HG02884 (cell line): ENCODE results near the gene KCNB1.

ENCODE experiments used
- ATAC-seq: cut with Tn5 transposase; IDR thresholded peaks from one replicate; pipeline ENCODE4 v1.9.1; 2021; ENCODE audit warnings: mild to moderate bottlenecking, moderate library complexity; ENCODE audit not compliant: unreplicated experiment

KCNB1 gene

DNA sequence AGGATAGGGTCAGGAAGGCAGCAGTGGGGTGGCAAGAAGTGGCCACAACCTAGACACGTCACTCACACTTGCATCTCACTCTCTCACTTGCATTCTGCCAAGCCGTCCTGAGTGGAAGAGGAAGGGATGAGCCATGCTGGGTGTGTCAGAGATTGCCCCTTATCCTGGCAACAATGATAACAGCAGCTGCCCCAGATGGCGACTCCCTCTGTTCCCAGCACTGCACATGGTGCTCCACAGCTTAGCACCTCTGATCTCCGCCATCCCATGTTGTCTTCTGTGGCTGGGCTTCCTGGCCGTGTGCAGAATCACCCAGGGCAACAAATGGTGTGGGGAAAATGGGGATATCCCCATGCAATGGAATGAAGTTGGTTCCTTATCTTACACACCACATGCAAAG lies 11.1 kb downstream of the KCNB1 start:
- no peak for ATAC-seq

DNA sequence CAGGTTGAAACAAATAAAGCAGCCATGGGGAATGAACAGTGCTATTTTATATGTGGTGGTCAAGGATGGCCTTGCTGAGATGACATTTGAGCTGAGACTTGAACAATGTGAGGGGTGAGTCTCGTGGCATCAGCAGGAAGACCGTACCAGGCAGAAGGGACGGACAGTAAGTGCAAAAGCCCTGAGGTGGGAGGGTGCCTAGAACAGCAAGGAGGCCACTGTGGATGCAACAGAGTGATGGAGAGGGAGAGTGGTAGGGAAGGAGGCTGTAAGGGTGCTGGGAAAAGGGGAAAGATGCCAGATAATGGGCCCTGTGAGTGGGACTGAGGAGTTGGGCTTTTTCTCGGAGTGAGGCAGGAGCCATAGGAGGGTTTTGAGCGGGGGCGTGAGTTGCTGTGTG lies 11.5 kb downstream of the KCNB1 start:
- ATAC-seq, result no peak

DNA sequence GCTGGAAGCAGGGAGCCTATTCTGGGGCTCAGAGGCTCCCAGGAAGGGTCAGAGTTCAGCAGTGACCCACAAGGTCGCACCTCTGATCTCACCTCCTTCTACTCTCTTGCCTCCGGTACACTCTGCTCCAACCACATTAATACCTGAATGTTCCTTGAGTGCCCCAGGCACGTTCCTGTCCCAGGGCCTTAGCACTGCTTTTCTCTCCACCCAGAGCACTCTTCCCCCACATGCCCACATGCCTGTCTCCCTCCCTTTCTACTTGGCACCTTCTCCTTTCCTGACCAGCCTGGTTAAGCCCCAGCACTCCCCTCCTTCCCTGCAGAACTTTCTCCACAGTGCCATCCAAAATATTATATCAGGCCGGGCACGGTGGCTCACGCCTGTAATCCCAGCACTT lies 13.4 kb downstream of the KCNB1 start:
- ATAC-seq, result no peak

DNA sequence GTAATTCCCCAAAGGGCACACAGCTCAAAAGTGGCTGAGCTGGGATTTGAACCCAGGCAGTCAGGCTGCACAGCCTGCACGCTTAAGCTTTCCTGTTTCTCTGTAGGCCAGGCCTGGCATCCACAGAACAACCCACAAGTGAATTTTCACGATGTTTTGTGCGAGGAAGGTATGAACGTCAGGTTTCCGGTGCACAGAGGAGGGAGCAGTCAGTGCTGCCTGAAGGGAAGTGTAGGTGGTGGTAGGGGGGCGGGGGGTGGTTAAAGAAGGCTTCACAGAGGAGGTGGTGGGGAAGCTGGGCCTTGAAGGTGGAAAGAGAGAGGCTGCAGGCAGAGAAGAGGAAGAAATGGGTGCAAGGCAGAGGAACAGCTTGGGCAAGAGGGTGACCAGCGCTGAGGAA lies 14.1 kb downstream of the KCNB1 start:
- no peak for ATAC-seq

DNA sequence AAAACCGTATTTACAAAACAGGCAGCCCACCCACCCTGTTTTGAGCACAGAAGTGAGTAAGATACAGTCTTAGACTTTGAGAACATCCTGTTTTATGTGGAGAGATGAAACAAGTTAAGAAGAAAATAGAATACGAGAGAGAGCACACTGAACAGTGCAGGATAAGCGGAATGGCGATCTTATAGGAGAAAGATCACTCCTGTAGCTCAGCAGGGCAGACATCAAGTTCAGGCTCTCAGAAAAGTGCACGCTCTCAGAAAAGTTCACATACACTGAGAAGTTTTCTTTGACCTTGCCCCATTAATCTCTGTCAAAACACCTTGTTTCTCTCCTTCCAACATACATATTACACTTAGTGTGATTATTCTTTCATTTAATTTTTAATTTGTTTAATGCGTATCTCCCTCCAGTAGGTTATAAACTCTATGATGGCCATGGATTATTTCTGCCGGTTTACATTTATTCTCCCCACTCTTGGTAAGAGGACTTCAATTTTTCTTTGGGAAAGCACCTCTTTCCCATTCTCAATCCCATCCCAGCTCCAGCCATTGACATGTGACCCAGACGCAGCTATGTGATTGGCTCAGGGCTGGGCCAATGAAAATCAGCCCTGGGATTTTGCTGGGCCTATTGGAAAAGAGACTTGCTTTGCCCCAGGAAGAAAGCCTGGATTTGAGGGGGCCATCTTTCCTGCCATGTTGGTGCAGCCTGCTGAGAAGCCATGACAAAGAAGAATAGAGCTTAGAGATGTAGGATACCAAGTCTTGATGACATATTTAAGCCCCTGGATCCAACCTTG lies 16.2 kb downstream of the KCNB1 start:
- no peak for ATAC-seq

DNA sequence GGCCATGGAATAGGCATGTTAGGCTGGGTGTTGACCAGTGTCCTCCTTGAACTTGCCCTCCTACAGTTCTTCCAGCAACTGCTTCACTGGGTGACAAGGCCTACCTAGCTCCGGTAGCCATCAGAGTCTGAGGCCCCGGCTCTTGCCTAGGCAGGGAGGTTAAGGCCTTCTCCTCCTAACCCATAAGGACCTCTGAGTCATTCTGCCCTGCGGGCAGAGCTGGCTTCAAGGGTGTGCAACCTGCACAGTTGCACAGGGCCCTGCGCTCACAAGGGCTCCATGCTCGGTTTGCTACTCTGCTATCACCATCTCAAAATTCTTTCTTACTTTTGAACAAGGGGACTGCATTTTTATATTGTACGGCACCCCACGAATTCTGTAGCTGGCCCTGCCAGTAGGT lies 17.9 kb downstream of the KCNB1 start:
- ATAC-seq, result no peak

DNA sequence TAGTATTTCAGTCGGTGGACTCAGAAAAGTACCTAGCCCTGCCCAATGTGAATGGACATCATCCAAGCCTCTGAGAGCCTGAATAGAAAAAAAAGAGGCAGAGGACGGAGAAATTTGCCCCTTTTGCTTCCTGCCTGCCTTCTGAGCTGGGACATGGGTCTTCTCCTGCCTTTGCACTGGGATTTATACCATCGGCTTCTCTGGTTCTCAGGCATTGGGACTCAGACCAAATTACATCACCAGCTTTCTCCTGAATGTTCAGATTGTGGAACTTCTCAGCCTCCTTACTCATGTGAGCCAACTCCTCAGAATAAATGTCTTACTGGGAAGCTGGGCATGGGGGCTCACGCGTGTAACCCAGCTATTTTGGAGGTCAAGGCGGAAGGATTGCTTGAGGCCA lies 19.8 kb downstream of the KCNB1 start:
- no peak for ATAC-seq

DNA sequence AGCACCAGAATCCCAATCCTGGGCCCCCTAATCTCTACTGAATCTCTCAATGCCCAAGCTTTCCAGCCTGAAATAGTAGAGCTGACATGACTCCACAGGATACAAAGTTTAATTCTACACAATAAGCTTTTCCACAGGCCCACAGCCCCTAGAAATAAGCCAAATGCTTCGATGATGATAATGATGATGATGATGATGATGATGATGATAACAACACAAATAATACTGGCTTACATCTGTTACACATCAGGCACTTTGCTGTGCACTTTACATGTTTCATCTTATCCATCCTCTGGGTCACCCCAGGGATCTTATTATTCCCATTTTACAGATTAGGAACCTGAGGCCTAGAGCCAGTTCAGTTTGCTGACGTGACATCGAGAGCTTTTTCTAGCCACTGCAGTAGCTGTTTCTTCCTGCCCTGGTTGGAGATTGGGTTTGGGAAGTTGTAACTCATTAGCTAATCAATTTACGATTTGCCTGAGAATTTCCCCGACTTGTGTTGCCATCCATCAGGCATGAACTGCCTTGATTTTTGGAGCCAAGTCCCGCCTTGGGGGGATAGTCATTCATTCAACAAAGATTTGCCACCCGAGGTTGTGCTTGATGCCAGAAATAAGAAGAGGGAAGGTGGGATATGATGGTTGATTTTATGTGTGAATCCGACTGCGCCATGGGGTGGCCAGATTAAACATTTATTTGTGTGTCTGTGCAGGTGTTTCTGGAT lies 20.4 kb downstream of the KCNB1 start:
- no peak for ATAC-seq

DNA sequence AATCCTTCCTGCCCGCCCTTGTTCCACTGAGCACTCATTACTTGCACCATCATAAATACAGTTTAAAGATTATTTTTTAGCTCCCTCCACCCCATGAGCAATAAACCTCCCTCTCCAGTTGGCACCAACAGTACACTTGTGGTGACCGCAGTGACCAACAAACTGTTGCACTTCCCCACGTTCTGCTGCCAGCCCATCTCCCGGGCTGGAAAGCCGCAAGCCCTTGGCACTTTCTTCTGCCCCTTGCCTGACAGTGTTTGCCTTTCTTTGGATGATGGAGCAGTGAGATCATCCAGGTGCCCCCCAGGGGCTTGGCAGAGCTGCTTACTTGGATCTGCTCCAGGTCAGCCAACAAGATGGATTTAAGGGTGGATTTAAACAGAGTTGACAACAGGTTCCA lies 21.6 kb downstream of the KCNB1 start:
- ATAC-seq, result no peak

DNA sequence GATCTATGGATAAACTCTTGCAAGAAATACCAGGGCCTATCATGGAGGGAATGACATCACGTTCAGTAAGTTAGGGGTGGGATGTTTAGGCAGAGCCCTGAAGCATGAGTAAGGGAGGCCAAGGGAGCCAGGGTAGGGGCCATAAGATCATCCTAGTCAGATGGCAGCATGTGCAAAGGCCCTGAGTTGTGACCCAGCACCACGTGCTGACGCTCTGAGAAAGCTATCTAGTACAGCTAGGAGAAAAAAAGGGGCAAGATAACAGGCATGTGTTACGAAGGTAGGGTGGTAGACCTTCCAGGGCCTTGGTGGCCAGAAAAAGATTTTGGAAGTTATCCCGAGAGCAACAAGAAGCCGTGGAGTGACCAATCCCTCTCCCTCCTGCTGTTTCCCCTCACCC lies 22.3 kb downstream of the KCNB1 start:
- ATAC-seq, result no peak

DNA sequence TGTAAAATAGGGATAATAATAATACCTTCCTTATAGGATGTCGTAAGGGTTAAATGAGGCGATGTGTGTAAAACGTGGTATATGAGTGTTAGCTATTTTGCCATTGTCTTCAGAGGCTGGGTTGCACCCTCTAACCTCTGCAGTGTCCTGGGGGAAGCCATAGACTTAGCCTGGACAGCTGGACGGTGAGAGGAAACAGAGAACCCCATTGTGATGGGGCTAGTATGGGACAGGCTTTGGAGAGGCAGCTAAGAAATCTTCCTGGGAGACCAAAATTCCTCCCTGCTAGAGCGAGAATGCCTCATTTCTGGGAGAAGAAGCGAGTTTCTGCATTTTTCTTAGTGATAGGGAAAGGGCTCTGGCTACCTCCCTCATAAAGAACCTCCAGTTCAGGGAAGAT lies 22.8 kb downstream of the KCNB1 start:
- ATAC-seq, result no peak

DNA sequence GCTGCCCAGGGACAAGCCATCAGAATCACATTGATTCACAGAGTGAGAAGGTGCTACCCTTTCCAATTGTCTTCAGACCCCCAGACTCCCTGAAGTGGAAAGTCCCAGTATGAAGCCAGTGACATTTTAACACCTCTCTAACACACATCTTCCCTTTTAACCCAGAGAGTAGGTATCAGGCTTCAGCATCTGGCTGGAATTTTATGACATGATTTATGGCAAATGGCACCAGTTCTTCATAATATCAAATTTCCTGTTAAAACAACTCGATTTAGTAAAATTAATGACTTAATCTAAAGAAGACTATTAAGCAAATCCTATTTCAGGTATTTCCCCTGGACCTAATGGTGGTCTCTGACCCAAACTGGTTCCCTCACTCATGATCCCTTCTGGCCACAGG lies 25.0 kb downstream of the KCNB1 start:
- no peak for ATAC-seq

DNA sequence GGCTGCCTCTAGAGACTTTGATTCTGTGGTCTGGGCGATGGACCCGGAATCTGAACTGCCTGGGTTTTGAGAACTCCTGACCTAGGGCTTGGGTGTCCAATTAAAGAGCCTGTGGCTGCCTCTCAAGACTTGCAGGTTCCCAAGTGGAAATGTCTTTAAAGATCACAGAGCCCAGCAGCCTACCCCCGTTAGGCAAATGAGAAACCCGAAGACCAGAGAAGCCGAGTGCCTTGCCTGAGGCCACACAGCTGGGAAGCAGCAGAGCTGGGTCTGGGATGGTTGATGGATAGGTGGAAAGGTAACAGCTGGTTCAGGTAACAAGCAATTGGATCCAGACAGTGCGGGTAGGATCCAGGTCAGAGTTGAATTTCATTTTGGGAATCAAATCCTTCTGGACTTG lies 25.8 kb downstream of the KCNB1 start:
- no peak for ATAC-seq

DNA sequence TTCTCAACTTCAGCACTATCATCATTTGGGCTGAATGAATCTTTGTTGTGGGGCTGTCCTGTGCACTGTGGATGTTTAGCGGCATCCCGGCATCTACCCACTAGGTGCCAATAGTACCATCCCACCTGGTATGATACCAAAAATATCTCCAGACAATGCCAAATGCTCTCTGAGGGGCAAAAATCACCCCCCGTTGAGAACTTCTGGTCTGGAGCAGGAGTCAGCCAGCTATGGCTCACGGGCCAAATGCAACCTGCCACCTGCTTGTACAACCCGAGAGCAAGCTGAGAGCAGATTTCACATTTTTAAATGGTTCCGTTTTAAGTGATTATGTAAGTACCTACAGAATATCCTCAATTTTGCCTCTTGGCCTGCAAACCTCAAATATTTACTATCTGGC lies 26.8 kb downstream of the KCNB1 start:
- no peak for ATAC-seq

DNA sequence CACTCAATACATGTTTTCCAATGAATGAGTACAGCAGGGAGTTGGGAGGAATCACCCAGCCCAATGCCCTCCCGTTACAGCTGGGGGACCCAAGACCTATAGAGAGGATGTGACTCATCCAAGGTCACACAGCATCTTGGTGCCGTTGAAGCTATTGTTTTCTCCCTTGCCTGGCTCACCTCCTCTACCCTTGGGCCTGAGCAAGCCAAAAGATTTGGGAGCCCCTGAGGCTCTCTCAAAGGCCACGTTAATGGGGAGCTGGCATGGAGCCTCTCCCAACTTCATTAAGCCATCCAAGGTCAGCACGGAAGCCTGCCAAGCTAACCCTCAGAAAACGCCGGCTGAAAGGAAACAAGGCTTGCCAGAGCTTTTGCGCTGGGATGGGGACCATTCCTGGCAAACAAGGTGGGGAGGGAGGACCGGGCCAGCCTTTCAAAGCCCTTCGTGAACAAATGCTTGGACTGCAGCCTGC lies 30.4 kb downstream of the KCNB1 start:
- ATAC-seq, result no peak

DNA sequence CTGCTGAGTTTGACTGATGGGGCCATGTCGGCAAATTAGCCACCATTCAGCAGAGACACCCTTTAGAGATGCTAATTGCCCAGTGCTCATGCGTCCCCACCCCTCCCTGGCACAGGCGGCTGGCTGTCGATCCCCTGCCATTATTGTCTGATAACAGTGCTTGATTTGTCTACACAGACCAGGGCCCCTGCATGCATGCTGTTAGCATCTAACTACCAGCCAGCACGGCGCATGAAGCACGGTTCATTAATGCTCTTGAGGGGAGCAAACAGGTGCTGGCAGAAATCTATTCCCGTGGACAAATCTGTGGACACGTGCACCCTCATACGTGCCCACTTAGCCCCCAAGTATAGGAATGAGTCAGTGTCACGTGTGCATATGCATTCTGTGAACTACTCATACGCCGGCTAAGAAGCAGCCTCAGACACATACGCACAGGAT lies 32.2 kb downstream of the KCNB1 start:
- ATAC-seq, result no peak

DNA sequence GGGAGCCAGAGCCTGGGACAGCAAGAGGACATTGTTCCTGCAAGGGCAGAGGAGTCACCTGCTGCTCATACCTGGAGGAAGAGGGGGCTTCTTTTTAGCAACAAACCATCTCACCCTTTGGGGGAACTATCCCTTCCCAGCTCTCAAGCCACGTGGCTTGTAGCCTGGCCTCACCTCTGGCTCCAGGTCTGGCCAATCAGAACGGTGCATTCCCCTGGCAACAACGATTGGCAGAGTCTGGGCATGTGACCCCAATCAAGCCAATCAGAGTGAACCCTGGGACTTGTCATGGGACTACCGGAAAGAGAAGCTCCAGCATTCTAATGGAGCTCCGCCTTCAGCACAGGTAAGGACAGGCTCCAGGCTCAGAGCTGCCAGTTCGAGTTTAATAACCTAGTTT lies 33.6 kb downstream of the KCNB1 start:
- ATAC-seq, result no peak

DNA sequence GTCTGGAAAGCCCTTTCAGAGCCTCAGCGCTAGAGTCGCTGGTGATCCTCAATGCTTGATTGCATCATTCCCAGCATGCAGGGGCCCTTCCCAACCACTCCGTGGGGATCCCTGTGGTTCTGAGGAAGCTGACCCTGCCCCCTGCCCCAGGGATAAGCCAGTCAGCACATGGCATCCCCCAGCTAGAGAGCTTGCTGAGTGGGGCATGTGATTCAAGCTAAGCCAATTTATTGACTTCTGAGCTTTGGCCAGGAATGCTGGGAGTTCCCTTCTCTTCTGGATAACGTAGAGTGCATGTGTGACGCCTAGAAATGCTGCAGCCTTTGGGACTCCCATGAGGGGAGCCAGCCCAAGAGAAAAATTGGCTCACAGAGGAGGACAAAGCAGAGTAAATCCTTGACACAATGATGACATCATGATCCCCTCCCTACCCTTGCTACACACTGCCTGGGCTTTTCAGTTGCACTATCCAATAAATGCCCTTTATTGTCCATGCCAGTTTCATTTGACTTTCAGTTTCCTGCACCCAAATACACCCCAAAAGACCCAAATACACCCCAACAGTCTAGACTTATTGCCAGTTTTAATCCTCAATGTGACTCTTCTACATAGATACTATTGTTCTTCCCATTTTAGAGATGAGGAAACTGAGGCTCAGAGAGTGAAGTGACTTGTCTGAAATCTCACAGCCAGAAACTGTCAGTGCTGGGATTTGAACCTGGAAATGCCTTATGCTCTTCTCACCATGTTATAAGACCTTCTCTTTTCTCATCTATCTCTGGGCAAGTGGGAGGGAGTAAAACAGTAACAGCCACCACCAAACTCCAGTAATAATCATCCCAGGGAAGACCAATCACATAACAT lies 34.3 kb downstream of the KCNB1 start:
- ATAC-seq, result no peak

DNA sequence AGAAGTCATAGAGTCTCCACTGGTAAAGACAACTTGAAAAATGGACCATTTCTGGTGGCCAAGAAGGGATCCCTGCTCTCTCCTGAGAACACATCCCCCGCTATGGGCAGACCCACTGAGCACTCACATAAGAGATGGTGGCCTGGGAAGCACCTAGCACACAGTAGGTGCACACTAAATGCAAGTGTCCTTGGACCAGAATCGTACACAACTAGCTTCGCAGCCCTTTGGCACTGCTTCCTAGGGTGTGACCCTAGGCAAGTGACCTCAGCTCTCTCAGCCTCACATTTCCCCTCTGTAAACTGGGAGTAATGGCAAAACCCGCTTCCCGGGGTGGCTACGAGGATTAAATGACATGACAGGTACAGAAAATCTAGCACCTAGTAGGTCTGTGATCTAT lies 35.1 kb downstream of the KCNB1 start:
- no peak for ATAC-seq

DNA sequence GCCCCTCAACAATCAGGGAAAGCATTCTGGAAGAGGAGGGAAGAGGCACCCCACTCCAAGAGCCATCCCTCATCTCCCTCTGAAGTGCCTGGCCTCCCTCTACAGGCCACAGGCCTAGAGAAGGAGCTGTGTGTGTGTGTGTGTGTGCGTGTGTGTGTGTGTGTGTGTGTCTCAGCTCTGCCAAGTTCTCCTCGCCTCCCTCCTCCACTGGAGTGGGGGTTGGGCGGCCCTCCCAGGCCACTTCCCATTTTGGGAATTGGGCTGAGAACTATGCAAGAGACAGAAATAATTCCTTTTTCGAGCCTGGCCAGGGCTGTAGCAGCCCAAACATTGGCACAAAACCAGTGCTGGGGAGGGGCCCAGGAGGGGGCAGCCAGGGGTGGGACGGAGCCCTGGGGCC lies 35.7 kb downstream of the KCNB1 start:
- no peak for ATAC-seq

DNA sequence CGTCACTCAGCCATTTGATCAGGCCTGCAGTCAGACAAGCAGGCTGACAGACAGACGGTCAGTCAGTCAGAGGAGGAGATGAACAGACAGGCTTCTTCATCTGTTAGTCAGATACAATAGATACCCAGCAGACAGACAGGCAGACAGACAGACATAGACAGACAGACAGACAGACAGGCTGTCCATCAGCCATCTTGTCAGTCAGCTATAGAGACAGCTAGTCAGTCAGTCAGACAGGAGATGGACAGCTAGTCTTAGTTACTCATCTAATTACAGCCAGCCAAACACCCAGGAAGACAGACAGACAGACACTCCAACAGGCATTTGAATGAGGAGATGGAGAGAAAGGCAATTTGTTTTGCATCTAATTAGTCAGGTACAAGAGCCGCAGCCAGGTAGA lies 36.4 kb downstream of the KCNB1 start:
- ATAC-seq, result no peak

DNA sequence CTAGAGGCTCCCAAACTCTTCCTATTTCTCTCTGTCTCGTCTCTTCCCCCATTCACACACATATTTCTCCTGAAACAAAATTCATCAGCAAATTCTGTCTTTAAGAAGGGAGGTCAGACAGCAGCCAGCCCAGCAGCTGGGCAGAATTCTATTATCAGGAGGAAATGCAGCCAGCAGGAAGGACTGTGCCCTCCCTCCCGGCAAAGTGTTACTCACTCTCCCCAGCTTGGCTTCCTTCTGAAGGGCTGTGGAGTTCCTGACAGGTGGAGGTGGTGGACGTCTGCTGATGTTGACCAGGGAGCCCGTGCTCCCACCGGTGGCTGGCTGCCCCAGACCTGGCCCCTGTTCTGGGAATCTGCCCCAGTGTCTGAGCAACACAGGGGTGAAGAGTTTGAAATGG lies 37.3 kb downstream of the KCNB1 start:
- ATAC-seq, result no peak
